PC-9 (cell line): ENCODE measurements around the gene SSUH2. TPM values are rescaled to one million over a fixed set of nuclear protein-coding genes. Genes with fewer than 3 reads are reported as not detected.

Experiments used
- BruUV-seq: library from RNA; stranded (reverse); fragments of 400-500 nt; replicated peaks from 2 replicates; lab custom pipeline; 2021; lab: Mats Ljungman, UMichigan
- CTCF ChIA-PET: fragments of 300-600 bp; sonication (Branson Sonifier 250); formaldehyde crosslinking; loops from one replicate; lab custom pipeline; 2022; ENCODE audit warnings: antibody characterized with exemption; lab: Charles Lee
- POLR2A ChIA-PET: fragments of 300-600 bp; sonication (Branson Sonifier 250); formaldehyde crosslinking; loops from one replicate; lab custom pipeline; 2022; ENCODE audit warnings: antibody characterized with exemption; ENCODE audit not compliant: unreplicated experiment; lab: Charles Lee
- DNase-seq, 2 experiments: peaks; one replicate each; pipeline versions ENCODE4 v3.0.0 to v3.0.0-alpha.2; 2015 to 2022; ENCODE audit warnings: mixed read lengths in 1 of 2
- H2AFZ ChIP-seq: fragments of 200-600 bp; sonication (generic); 2 replicates; pipeline ENCODE4 v1.8.1; 2017; ENCODE audit warnings: antibody characterized with exemption
- H3F3A ChIP-seq: fragments of 200-600 bp; sonication (generic); 2 replicates; pipeline ENCODE4 v1.8.1; 2017; ENCODE audit warnings: antibody characterized with exemption, mild to moderate bottlenecking, low read depth; ENCODE audit not compliant: insufficient read depth
- H3K27ac ChIP-seq: fragments of 200-600 bp; sonication (generic); 2 replicates; pipeline ENCODE4 v1.6.1; 2016; ENCODE audit warnings: mixed run types
- H3K27me3 ChIP-seq: fragments of 200-600 bp; sonication (generic); 2 replicates; pipeline ENCODE4 v1.6.1; 2016; ENCODE audit warnings: low read depth, mixed run types; ENCODE audit not compliant: insufficient read depth
- H3K36me3 ChIP-seq: fragments of 200-600 bp; sonication (generic); 2 replicates; pipeline ENCODE4 v1.6.1; 2016; ENCODE audit warnings: low read depth, mixed run types
- H3K4me1 ChIP-seq: fragments of 200-600 bp; sonication (generic); replicated peaks from 2 replicates; pipeline ENCODE4 v1.6.1; 2016; ENCODE audit warnings: mixed run types; ENCODE audit not compliant: insufficient read depth
- H3K4me2 ChIP-seq: fragments of 200-600 bp; sonication (generic); 2 replicates; pipeline ENCODE4 v1.6.1; 2017; ENCODE audit warnings: mixed run types
- H3K4me3 ChIP-seq: fragments of 200-600 bp; sonication (generic); 2 replicates; pipeline ENCODE4 v1.6.1; 2016; ENCODE audit warnings: mixed run types
- H3K79me2 ChIP-seq: fragments of 200-600 bp; sonication (generic); 2 replicates; pipeline ENCODE4 v1.6.1; 2017; ENCODE audit warnings: low read depth, mixed run types
- H3K9me2 ChIP-seq: fragments of 200-600 bp; sonication (generic); 2 replicates; pipeline ENCODE4 v1.8.1; 2017; ENCODE audit warnings: mild to moderate bottlenecking; ENCODE audit not compliant: insufficient read depth
- H3K9me3 ChIP-seq: fragments of 200-600 bp; sonication (generic); 2 replicates; pipeline ENCODE4 v1.8.1; 2016; ENCODE audit warnings: low read depth; ENCODE audit not compliant: insufficient read depth
- H4K20me1 ChIP-seq: fragments of 200-600 bp; sonication (generic); 2 replicates; pipeline ENCODE4 v1.8.1; 2017; ENCODE audit not compliant: insufficient read depth
- CTCF ChIP-seq: fragments of 200-600 bp; sonication (generic); conservative IDR thresholded peaks from 2 replicates; pipeline ENCODE4 v1.6.1; 2017; ENCODE audit warnings: mixed run types, antibody characterized with exemption, mild to moderate bottlenecking, moderate library complexity
- EZH2 ChIP-seq: fragments of 200-600 bp; sonication (generic); IDR thresholded peaks from 2 replicates; pipeline ENCODE4 v1.8.0; 2017; ENCODE audit warnings: antibody characterized with exemption, low read depth
- intact Hi-C: fragments of 100-400 bp; cut with micrococcal nuclease; formaldehyde crosslinking; loops from one replicate; pipeline ENCODE4 v1.10.0; 2022; ENCODE audit not compliant: unreplicated experiment
- total RNA-seq: library from RNA; stranded (reverse); gene quantifications from 2 replicates; pipeline ENCODE4 v1.2.3, GENCODE V29; 2021

SSUH2 gene
- total RNA-seq, 1 experiment from 2014 or later = 1.6 TPM

DNA sequence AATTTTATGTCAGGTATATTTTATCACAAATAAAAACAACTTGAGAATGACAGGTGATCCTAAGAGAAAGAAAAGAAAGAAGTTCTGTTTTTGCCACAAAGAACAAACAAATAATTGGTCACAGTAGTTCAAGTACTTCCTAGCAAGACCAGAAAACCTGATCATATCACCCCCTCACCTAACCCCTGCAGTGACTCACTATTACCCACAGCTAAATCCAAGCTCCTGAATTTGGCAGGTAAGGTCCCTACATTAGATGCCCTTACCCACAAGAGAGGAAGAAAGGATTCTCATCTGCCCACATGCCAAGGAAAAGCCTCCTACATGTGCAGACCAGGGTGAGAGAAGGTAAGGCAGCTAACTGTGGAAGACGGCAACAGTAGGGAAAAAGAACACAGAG is 4.4 kb downstream of the SSUH2 start:
- H3K9me2 ChIP-seq = no peaks in the 10 kb centered on the region
- no peak for TF ChIP-seq CTCF
- TF ChIP-seq EZH2 = no peak
- POLR2A ChIA-PET = no interaction called here
- CTCF ChIA-PET = no interaction called here
- H3F3A ChIP-seq = no peaks in the 10 kb centered on the region
- BruUV-seq = no TSS peak
- H2AFZ ChIP-seq = no peak overlapping the region
- H3K4me3 ChIP-seq = no peak overlapping the region
- no peaks in the 10 kb centered on the region for H4K20me1 ChIP-seq
- intact Hi-C loops = no loop called here
- no peaks in the 10 kb centered on the region for H3K27me3 ChIP-seq
- H3K27ac ChIP-seq = no peak overlapping the region
- no peaks in the 10 kb centered on the region for H3K36me3 ChIP-seq
- peaks cover 9% of the 10 kb centered on the region for H3K4me1 ChIP-seq
- H3K9me3 ChIP-seq = no peaks in the 10 kb centered on the region
- H3K4me2 ChIP-seq = no peak overlapping the region
- DNase-seq = no peak
- H3K79me2 ChIP-seq = no peaks in the 10 kb centered on the region

GRCh38 chr3:8639659-8640000 is 5.0 kb downstream of the SSUH2 start:
- Histone ChIP-seq H3K9me3 (no peaks in the 10 kb centered on the region), H2AFZ (no peak overlapping the region), H3K27me3 (no peaks in the 10 kb centered on the region), H3K79me2 (no peaks in the 10 kb centered on the region), H3K9me2 (no peaks in the 10 kb centered on the region), H3K4me1 (peaks cover 9% of the 10 kb centered on the region), H3K4me3 (no peak overlapping the region), H3F3A (no peaks in the 10 kb centered on the region), H3K27ac (no peak overlapping the region), H3K36me3 (no peaks in the 10 kb centered on the region), H3K4me2 (no peak overlapping the region), H4K20me1 (no peaks in the 10 kb centered on the region)
- ChIA-PET CTCF (no interaction called here), POLR2A (no interaction called here)
- no TSS peak for BruUV-seq
- no peak for DNase-seq
- intact Hi-C loops = no loop called here
- no peak for TF ChIP-seq CTCF
- TF ChIP-seq EZH2 = no peak

- TF ChIP-seq EZH2 (no peak), CTCF (no peak)
- CTCF ChIA-PET = no interaction called here
- H3F3A ChIP-seq = no peaks in the 10 kb centered on the region
- no peaks in the 10 kb centered on the region for H3K9me3 ChIP-seq
- no peaks in the 10 kb centered on the region for H3K27me3 ChIP-seq
- POLR2A ChIA-PET = no interaction called here
- no peak overlapping the region for H3K27ac ChIP-seq
- no peaks in the 10 kb centered on the region for H3K79me2 ChIP-seq
- intact Hi-C loops = no loop called here
- no peak overlapping the region for H3K4me2 ChIP-seq
- peaks cover 9% of the 10 kb centered on the region for H3K4me1 ChIP-seq
- no peak overlapping the region for H3K4me3 ChIP-seq
- H3K36me3 ChIP-seq = no peaks in the 10 kb centered on the region
- H4K20me1 ChIP-seq = no peaks in the 10 kb centered on the region
- no peaks in the 10 kb centered on the region for H3K9me2 ChIP-seq
- BruUV-seq = no TSS peak
- H2AFZ ChIP-seq = no peak overlapping the region
- DNase-seq = no peak
These were observed 5.5 kb downstream of the SSUH2 start for GRCh38 chr3:8638994-8639658.
